K562 (cell line): ENCODE results near the gene CDKN2B-AS1.

Experiments used
- CBX3 ChIP-seq, 2 experiments: IDR thresholded peaks; 1 replicate in 1 of 2; 2 replicates in 1 of 2; pipeline ENCODE4 v1.6.1; 2012; ENCODE audit warnings: inconsistent platforms in 2 of 2, low read length in 2 of 2, borderline replicate concordance in 1 of 2, control low read depth in 1 of 2
- DIDO1 ChIP-seq: fragments of 450-650 bp; IDR thresholded peaks from 2 replicates; pipeline ENCODE4 v1.6.1; 2016; ENCODE audit warnings: low read depth, missing biosample characterization, missing genetic modification characterization
- ZNF124 ChIP-seq: sonication (generic); formaldehyde crosslinking; IDR thresholded peaks from 2 replicates; pipeline ENCODE4 v1.8.1; 2022; ENCODE audit warnings: missing genetic modification reagents

GRCh38 chr9:22158927-22159346 is 164.3 kb downstream of the CDKN2B-AS1 start:
- TF ChIP-seq DIDO1 (no peak), CBX3 (IDR thresholded peaks at IDR 0.05; ENCODE audit: borderline replicate concordance in 1 of 2, low read length in 2 of 2) (no peak), ZNF124 (no peak)
